Stimulated activated CD8-positive, alpha-beta memory T cell treated with anti-CD3 and anti-CD28 coated beads, Interleukin-7, amount 100 ng/mL, for 24 hours (primary cell): Measurements from ENCODE around the gene REXO5.
"Not testable (repeated sequence)": the region's sequence is repeated elsewhere in the genome, so short reads cannot be mapped to it uniquely, and the experiment has no call there.

Experiments
- DNase-seq: peaks from one replicate; pipeline ENCODE4 v3.0.0-alpha.2; 2020; ENCODE audit warnings: low read depth

Gene REXO5

GRCh38 chr16:20849589-20850390 is 43.5 kb downstream of the REXO5 start:
- DNase-seq = peak; percentile 43

DNA sequence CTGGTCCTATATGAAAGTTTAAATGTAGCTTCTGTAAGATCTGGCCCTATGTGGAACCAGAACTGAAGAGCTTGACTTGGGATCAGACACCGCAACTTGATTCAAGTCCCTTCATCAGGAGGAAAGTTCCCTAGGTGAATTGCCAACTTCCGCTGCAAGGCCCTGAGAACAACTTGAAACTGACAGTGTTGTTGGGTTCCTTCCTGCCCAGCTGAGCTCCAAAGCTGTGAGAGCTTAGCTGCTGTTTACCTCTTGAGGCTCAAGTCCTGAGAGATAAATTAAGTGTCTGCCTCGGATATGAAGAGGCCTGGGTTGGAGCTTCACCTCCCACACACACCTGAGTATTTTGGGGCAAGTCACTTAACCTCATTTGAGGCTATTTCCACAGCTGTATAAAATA is 44.7 kb downstream of the REXO5 start:
- no peak for DNase-seq

GRCh38 chr16:20851601-20852000 is 45.3 kb downstream of the REXO5 start:
- no peak for DNase-seq

- DNase-seq = no peak
These were observed 46.8 kb downstream of the REXO5 start for GRCh38 chr16:20853143-20853542.

DNA sequence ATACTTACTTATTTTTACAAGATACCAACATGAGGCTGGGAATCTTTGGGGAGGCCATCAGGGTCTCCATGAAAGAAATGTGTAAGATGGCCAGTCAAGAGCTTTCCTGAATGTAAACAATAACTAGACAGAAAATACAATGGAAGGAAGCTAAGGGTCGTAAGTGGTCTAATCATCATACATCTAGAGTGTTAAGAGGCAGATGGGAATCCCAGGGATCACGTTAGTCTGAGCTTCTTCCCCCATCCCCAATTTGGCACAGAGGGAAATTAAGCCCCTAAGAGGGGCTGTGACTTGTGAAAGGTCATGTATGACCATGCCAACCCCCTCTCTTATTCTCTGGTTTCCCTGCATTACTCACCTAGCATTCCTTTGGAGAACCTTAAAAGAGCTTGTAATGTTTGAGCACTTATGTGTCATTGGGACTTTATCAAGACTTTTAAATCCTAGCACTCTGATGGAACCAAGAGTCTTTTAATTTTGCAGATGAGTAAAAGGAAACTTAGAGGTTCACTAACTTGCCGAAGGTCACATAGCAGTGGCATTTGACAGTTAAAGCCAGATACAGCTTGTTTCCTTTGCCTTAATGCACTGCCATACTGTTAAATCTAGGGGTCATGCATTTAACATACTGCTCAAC is 47.8 kb downstream of the REXO5 start:
- no peak for DNase-seq

DNA sequence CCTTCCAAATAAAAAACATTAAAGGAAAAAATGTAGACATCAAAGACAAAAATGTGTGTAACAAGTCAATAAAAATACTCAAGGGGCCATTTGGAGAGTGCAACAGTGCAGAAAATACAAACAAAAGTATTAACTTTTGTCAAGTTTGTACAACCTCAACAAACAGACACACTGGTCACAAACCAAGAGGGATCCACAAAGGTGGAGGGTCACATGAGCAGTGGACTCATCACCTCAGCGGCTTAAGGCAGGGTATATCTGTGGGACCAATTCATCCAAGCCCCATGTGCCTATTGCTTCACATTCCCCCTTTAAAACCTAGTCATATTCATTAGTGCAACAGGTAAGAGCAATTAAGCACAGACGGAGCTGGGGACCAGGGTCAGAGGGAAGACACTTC is 48.6 kb downstream of the REXO5 start:
- no peak for DNase-seq

DNA sequence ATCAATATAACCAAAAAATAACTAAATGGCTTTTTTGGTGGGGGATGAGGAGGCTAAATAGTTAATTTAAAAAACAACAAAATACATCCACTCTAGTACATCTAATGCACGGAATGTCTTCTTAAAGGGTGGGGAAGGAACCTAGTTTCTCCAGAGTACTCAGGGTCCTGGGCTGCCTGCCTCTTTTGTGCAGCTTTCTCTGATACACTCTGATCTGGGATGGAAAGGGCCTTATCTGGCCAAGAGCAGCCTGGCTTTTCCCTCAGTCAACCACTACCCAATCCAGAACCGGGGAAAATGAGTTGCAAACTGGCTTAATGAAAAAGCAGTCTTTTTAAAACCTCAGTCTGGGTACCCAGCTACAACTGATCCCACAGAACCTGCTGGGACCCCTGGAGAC is 51.0 kb downstream of the REXO5 start:
- no peak for DNase-seq

- no peak for DNase-seq
These were observed 52.9 kb downstream of the REXO5 start for GRCh38 chr16:20859229-20859628.

DNA sequence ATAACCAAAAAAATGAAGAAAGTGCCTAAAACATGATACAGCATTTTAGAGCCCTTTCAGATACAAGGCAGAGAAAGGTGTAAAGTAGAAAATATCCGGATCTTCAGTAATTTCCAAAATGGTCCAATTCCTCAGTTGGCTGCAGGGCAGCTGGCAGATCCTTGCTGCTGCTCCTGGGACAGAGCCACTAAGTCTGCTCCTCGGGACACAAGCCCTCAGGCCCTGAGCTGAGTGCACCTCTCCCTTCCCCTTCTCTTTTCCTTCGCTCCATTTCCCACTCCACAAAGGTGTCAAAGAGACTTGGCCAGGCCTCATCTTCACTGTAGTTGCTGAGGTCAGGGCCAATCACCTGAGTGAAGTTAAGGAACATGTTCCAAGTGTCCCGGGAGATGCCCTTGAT is 53.4 kb downstream of the REXO5 start:
- no peak for DNase-seq

GRCh38 chr16:20860361-20860760 is 54.0 kb downstream of the REXO5 start:
- DNase-seq = no peak

DNA sequence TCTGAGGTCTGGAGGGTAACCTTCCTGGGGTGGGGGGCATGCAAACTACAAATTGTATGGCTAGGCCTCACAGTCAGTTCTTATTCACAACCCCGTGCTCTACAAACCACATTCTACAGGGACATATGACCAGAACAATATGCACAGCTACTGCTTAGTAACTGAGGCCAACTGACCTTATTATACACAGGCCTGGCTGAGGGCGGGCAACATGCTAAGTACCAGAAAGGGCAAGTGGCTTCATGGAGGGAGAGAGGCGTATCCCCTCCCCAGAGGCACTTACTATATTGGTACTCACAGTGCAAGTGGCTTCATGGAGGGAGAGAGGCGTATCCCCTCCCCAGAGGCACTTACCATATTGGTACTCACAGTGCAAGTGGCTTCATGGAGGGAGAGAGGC is 54.7 kb downstream of the REXO5 start:
- not testable (repeated sequence) for DNase-seq

GRCh38 chr16:20862162-20862960 is 56.0 kb downstream of the REXO5 start:
- DNase-seq = no peak

DNA sequence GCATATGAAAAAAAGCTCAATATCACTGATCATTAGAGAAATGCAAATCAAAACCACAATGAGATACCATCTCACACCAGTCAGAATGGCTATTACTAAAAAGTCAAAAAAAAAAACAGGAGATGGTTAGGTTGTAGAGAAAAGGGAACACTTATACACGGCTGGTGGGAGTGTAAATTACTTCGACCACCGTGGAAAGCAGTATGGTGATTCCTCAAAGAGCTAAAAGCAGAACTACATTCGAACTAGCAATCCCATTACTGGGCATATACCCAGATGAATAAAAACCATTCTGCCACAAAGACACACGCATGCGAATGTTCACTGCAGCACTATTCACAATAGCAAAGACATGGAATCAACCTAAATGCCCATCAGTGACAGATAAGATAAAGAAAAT is 58.0 kb downstream of the REXO5 start:
- not testable (repeated sequence) for DNase-seq

DNA sequence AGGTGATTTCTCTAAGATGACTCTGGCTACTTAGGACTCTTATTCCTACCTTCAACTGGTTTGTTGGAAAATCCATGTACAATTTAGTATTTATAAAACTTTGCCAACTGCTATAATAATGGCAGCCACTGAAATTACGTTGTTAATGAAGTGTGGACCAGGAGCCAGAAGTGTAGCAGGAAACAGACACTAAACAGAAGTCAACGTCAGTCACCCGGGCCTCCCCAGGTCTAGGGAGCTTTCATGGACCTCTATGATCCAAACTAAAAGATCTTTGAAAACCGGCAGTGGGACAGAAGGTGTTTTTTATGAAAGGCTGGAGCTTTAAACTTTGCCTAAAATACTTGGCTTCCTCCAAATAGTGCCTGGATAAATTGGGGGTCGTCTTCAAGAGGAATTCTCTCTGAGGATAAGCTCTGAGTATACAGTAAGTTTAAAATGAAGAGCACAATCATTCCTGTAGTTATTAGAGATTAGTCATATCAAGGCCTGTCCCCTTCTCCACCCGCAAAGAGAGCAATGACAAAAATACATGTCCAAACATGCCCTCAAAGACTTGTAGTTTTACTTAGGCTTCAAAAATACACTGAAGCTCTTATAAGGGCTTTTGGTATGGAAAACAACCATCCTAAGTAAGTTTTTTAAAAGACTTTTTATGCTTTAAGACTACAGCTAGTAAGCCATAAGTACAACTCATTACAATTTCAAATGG is 59.2 kb downstream of the REXO5 start:
- no peak for DNase-seq

DNA sequence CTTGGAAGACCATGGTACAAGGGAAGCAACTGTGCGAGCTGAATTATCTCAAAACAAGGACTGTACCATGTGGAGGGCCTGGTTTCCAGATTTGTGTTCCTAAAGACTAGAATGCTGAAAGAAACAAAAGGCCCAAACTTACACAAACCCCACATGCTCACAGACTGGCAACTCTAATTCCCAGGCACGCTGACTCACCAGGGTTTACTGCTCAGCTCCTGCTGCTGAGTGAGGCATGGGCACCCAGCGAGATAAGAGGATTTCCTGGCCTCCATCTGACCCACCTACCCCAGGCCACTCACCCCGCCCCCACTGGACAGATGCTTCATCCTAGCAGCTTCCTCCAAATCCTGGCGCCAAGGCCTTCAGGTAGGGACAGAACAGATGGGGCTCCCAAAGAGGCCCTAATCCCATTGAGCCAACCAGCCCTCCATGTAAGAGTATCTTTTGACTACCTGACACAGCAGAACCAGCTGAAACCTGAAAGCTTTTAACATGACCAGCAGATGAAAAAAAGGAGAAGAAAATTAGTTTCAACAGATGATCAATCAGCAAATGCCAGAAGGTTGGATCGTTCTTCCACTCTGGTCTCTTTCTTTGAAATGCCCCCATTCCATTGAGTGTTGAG is 59.9 kb downstream of the REXO5 start:
- DNase-seq = no peak

GRCh38 chr16:20866801-20867200 is 60.5 kb downstream of the REXO5 start:
- no peak for DNase-seq

DNA sequence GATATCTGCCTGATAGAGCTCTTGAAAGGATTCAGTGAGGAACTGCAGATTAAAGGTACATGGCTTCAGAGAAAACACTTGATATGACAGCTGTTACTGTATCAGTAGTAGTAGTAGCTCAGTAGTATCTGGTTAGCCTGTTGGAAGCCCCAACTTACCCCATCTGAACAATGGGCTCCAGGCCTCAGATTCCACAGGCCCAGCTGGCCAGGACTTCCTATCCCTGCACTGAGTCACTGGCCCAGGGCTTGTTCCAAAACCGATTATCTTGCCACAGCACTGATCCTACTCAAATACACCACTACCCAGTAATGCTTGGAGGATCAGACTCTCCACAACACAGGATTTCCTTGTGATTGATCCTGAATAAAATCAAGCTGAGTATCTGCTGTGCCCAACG is 61.3 kb downstream of the REXO5 start:
- DNase-seq = no peak

- DNase-seq = no peak
These were observed 62.6 kb downstream of the REXO5 start for GRCh38 chr16:20868890-20869289.

GRCh38 chr16:20870122-20870820 is 63.9 kb downstream of the REXO5 start:
- DNase-seq = no peak

GRCh38 chr16:20871258-20871657 is 64.9 kb downstream of the REXO5 start:
- DNase-seq = no peak
